ENCODE data around the gene ATM.

ATM gene

GRCh38 chr11:108204929-108205499 lies 17.9 kb upstream of the ATM start:
- no peak overlapping the region for H3K4me3 ChIP-seq (replicated peaks; ENCODE audit: insufficient read depth, low read length)
- H3K27me3 ChIP-seq (ENCODE audit: insufficient read depth, poor library complexity, severe bottlenecking): no peaks in the 10 kb centered on the region
- no peak for DNase-seq (ENCODE audit: low read depth in 1 of 2, low spot score in 1 of 2)
- TF ChIP-seq CTCF (IDR thresholded peaks at IDR 0.05; ENCODE audit: insufficient read depth, low read length) (no peak), REST (IDR thresholded peaks at IDR 0.05; ENCODE audit: insufficient replicate concordance, low read depth) (no peak), POLR2AphosphoS5 (IDR thresholded peaks at IDR 0.05; ENCODE audit: low read depth) (no peak), GABPA (IDR thresholded peaks at IDR 0.05; ENCODE audit: low read depth) (no peak), SPI1 (IDR thresholded peaks at IDR 0.05; ENCODE audit: borderline replicate concordance, low read depth) (no peak)
- no peak overlapping the region for H3K27ac ChIP-seq (replicated peaks)

- no peak for DNase-seq (ENCODE audit: low read depth in 1 of 2, low spot score in 1 of 2)
- Histone ChIP-seq H3K27me3 (ENCODE audit: insufficient read depth, poor library complexity, severe bottlenecking) (no peaks in the 10 kb centered on the region), H3K27ac (replicated peaks) (no peak overlapping the region), H3K4me3 (replicated peaks; ENCODE audit: insufficient read depth, low read length) (no peak overlapping the region)
- TF ChIP-seq GABPA (IDR thresholded peaks at IDR 0.05; ENCODE audit: low read depth) (no peak), SPI1 (IDR thresholded peaks at IDR 0.05; ENCODE audit: borderline replicate concordance, low read depth) (no peak), CTCF (IDR thresholded peaks at IDR 0.05; ENCODE audit: insufficient read depth, low read length) (no peak), POLR2AphosphoS5 (IDR thresholded peaks at IDR 0.05; ENCODE audit: low read depth) (no peak), REST (IDR thresholded peaks at IDR 0.05; ENCODE audit: insufficient replicate concordance, low read depth) (no peak)
Measured at GRCh38 chr11:108206171-108206570, 16.7 kb upstream of the ATM start.

GRCh38 chr11:108206969-108207682 lies 15.7 kb upstream of the ATM start:
- TF ChIP-seq GABPA (IDR thresholded peaks at IDR 0.05; ENCODE audit: low read depth) (no peak), POLR2AphosphoS5 (IDR thresholded peaks at IDR 0.05; ENCODE audit: low read depth) (no peak), SPI1 (IDR thresholded peaks at IDR 0.05; ENCODE audit: borderline replicate concordance, low read depth) (no peak), CTCF (IDR thresholded peaks at IDR 0.05; ENCODE audit: insufficient read depth, low read length) (no peak), REST (IDR thresholded peaks at IDR 0.05; ENCODE audit: insufficient replicate concordance, low read depth) (no peak)
- Histone ChIP-seq H3K27ac (replicated peaks) (no peak overlapping the region), H3K4me3 (replicated peaks; ENCODE audit: insufficient read depth, low read length) (no peak overlapping the region), H3K27me3 (ENCODE audit: insufficient read depth, poor library complexity, severe bottlenecking) (no peaks in the 10 kb centered on the region)
- no peak for DNase-seq (ENCODE audit: low read depth in 1 of 2, low spot score in 1 of 2)
